ENCODE measurements around the gene SPAG7.
"Not testable (repeated sequence)": the region's sequence is repeated elsewhere in the genome, so short reads cannot be mapped to it uniquely, and the experiment has no call there.

Gene SPAG7

DNA sequence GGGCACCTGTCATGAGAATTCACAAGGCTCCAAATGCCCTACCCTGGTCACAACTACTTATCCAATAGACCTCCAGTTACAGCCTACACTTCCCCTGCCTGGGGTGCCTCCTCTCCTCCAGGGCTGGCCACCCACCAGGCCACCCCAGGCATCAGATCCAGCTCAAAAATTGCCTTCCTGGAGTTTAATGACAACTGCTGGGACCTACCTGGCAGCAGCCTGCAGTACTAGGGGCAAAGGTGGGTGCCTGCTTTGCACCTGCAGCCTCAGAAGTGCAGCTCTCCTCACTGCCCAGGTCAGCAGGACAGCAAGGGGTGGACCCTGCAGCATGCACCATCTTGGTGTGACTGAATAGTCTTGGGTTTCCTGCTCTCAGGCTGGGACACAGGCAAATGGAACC, 32.0 kb downstream of the SPAG7 start:
- DNase-seq, result no peak

DNA sequence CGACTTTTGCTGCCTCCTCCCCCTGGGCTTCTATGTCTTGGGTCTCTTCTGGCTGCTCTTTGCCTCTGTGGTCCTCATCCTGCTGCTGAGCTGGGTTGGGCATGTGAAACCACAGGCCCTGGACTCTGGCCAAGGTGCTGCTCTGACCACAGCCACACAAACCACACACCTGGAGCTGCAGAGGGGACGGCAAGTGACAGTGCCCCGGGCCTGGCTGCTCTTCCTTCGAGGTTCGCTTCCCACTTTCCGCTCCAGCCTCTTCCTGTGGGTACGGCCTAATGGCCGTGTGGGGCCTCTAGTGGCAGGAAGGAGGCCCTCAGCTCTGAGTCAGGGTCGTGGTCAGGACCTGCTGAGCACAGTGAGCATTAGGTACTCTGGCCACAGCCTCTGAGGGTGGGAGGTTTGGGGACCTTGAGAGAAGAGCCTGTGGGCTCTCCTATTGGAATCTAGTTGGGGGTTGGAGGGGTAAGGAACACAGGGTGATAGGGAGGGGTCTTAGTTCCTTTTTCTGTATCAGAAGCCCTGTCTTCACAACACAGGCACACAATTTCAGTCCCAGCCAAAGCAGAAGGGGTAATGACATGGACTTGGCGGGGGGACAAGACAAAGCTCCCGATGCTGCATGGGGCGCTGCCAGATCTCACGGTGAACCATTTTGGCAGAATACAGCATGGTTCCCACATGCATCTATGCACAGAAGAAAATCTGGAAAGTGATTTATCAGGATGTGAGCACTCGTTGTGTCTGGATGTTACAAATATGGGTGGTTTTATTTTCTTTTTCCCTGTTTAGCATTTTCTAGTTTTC, 33.2 kb downstream of the SPAG7 start:
- no peak for DNase-seq

GRCh38 chr17:4933646-4934045, 34.0 kb downstream of the SPAG7 start:
- DNase-seq, result no peak

- DNase-seq, result no peak
Observed at GRCh38 chr17:4932756-4933155, 34.9 kb downstream of the SPAG7 start.

- no peak for DNase-seq
Observed at GRCh38 chr17:4931963-4932362, 35.7 kb downstream of the SPAG7 start, which contains the start of gene GP1BA. Gene GP1BA (plus strand): TSS chr17:4932277. CDS start chr17:4932605, 328 bp downstream.

DNA sequence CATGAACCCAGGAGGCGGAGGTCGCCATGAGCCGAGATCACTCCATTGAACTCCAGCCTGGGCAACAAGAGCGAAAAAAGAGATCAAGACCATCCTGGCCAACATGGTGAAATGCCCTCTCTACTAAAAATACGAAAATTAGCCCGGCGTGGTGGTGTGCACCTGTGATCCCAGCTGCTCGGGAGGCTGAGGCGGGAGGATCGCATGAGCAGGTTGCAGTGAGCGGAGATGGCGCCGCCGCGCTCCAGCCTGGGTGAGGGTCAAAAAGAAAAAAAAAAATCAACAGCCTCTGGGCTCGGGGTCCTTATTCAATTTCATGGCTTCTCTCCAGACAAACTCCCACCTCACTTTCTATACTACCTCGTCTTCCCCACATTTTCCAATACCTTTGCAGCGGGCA, 38.7 kb downstream of the SPAG7 start:
- DNase-seq, result no peak

- DNase-seq, result not testable (repeated sequence)
Observed at GRCh38 chr17:4926577-4927335, 40.9 kb downstream of the SPAG7 start.

- no peak for DNase-seq
Observed at GRCh38 chr17:4921320-4921719, 46.3 kb downstream of the SPAG7 start.

DNA sequence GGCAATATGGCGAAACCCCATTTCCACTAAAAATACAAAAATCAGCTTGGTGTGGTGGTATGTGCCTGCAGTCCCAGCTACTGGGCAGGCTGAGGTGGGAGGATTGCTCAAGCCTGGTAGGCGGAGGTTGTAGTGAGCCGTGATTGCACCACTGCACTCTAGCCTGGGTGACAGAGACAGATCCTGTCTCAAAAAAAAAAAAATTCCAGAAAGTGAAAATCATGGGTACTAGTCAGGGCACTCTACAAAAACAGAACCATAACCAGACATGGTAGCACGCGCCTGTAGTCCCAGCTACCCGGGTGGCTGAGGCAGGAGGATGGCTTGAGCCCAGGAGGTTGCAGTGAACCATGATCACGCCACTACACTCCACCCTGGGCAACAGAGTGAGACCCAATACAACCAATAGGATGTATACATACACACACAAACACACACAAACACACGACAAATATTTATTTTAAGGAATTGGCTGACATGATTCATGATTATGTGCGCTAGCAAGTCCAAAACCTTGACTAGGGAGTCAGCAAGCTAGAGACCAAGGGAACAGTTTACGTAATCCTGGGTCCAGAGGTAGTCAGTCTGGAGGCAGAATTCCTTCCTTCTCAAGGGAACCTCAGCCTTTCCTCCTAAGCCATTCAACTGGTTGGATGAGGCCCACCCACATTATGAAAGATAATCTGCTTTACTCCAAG, 47.1 kb downstream of the SPAG7 start:
- no peak for DNase-seq

- no peak for DNase-seq
Observed at GRCh38 chr17:4919511-4920047, 48.0 kb downstream of the SPAG7 start.

- not testable (repeated sequence) for DNase-seq
Observed at GRCh38 chr17:4914551-4914950, 53.1 kb downstream of the SPAG7 start.

DNA sequence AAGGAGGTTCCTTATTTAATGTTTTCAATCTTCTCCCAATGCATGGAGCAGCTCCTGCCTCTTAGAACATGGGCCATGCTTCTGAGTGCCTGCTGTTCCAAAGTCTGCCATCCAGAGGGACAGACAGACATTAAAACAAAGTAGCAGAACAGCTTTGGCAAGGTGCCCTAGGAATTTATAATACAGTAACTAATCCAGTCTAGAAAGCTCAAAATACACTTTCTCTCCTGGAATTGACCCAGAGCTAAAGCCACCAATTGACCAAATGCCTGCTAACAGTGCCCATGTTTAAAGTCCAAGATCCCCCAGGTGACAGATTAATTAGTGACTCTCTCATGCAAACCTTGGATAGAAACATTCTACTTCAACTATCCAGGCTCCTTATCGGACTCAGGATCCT, 53.6 kb downstream of the SPAG7 start:
- DNase-seq, result no peak
